Breast epithelium (tissue), 3 donors: ENCODE data around the gene LBHD2.
"Not testable (repeated sequence)": the region's sequence is repeated elsewhere in the genome, so short reads cannot be mapped to it uniquely, and the experiment has no call there.

Experiments used
- CTCF ChIP-seq, 3 donors: fragments of 450-650 bp; IDR thresholded peaks; one replicate each; pipeline ENCODE4 v1.5.1; 2016 to 2017; ENCODE audit warnings: antibody characterized with exemption in 3 of 3, mild to moderate bottlenecking in 3 of 3, moderate library complexity in 3 of 3
- POLR2A ChIP-seq: fragments of 450-650 bp; IDR thresholded peaks from one replicate; pipeline ENCODE4 v1.6.1; 2016; ENCODE audit warnings: antibody characterized with exemption, mild to moderate bottlenecking, moderate library complexity
- POLR2AphosphoS5 ChIP-seq, 3 donors: sonication (generic); formaldehyde crosslinking; IDR thresholded peaks; one replicate each; pipeline ENCODE4 v1.6.1; 2017; ENCODE audit warnings: antibody characterized with exemption in 3 of 3

- not testable (repeated sequence) for TF ChIP-seq CTCF (IDR thresholded peaks at IDR 0.05); POLR2A; POLR2AphosphoS5 (IDR thresholded peaks at IDR 0.05)
These were observed 33.5 kb downstream of the LBHD2 start for GRCh38 chr14:103117499-103117898.
